Effector memory CD4-positive, alpha-beta T cell (primary cell): Measurements from ENCODE around the gene PSMB7.

Experiments
- DNase-seq, 3 donors: peaks; one replicate each; pipeline ENCODE4 v3.0.0-alpha.2; 2020
- H3K27ac ChIP-seq: 2 replicates; pipeline ENCODE4 v1.7.0; 2013; ENCODE audit warnings: mild to moderate bottlenecking, low read length, moderate library complexity; ENCODE audit not compliant: insufficient read depth, poor library complexity, severe bottlenecking
- H3K27me3 ChIP-seq: replicated peaks from 2 replicates; pipeline ENCODE4 v1.7.0; 2013; ENCODE audit warnings: mild to moderate bottlenecking, low read length; ENCODE audit not compliant: insufficient read depth, control insufficient read depth, poor library complexity, severe bottlenecking
- H3K36me3 ChIP-seq: 2 replicates; pipeline ENCODE4 v1.7.0; 2013; ENCODE audit warnings: mild to moderate bottlenecking, low read length, moderate library complexity; ENCODE audit not compliant: control insufficient read depth, insufficient read depth
- H3K4me1 ChIP-seq: 2 replicates; pipeline ENCODE4 v1.7.0; 2013; ENCODE audit warnings: low read length, mild to moderate bottlenecking; ENCODE audit not compliant: control insufficient read depth, insufficient read depth, poor library complexity, severe bottlenecking
- H3K4me3 ChIP-seq: 2 replicates; pipeline ENCODE4 v1.7.0; 2013; ENCODE audit warnings: low read length, low read depth, mild to moderate bottlenecking; ENCODE audit not compliant: insufficient read depth, poor library complexity, severe bottlenecking
- H3K9me3 ChIP-seq: 2 replicates; pipeline ENCODE4 v1.7.0; 2013; ENCODE audit warnings: mild to moderate bottlenecking, low read length, moderate library complexity; ENCODE audit not compliant: control insufficient read depth

Gene PSMB7

DNA sequence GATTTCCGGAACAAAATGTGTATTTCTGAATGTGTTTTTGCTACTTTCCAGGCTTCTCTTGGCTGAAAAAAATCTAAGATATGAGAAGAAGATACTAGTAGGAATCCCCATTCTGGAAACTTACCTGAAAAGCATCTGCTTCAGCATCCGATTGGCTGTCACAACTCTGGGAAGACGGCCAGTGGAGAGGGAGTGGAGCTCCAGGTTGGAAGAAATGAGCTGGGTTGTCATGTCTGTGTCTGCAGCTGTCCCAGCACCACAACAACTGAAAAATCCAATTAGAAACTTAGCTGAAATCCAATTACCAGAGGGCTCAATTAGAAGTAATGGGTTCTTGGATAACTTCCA is 3.0 kb downstream of the PSMB7 start:
- no peak overlapping the region for H3K27ac ChIP-seq

DNA sequence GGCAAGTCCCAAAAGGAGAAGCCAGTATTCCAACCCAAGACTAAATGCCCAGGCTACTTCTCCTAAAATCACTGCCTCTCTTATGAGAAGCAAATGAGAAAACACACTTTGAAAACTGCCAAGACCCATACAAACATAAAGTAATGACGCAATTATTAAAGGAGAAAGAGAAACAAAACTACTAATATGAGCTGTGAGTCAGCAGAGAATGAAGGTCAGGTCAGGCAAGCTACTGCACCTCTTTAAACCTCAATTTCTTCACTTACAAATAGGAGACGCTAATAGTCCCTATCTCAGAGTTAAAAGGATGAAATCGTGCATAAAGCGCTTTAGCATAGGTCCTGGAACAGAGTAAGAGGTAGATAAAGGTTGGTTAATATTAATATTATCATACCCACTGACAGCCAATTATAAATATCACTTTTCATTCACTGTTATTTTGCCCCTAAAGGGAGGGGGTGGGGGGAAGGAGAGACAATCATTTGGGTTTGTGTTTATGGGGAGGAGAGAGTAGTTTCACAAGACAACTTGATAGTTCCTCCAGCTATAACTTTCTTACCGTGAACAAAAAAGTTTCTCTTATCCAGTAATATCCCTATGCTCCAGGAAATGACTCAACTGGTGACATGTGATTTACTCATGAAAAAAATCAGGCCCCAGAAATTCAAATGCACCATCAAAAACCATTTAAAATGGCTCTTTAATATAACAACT is 3.6 kb downstream of the PSMB7 start:
- no peaks in the 10 kb centered on the region for H3K9me3 ChIP-seq
- DNase-seq: no peak
- H3K4me3 ChIP-seq: no peak overlapping the region
- H3K36me3 ChIP-seq: peaks cover 51% of the 10 kb centered on the region
- H3K27me3 ChIP-seq: no peaks in the 10 kb centered on the region
- peaks cover 7% of the 10 kb centered on the region for H3K4me1 ChIP-seq
- H3K27ac ChIP-seq: no peak overlapping the region

More for the DNA sequence above, 3.0 kb downstream of the PSMB7 start:
- no peak for DNase-seq
- no peaks in the 10 kb centered on the region for H3K9me3 ChIP-seq
- peaks cover 7% of the 10 kb centered on the region for H3K4me1 ChIP-seq
- no peak overlapping the region for H3K4me3 ChIP-seq
- no peaks in the 10 kb centered on the region for H3K27me3 ChIP-seq
- peaks cover 49% of the 10 kb centered on the region for H3K36me3 ChIP-seq

DNA sequence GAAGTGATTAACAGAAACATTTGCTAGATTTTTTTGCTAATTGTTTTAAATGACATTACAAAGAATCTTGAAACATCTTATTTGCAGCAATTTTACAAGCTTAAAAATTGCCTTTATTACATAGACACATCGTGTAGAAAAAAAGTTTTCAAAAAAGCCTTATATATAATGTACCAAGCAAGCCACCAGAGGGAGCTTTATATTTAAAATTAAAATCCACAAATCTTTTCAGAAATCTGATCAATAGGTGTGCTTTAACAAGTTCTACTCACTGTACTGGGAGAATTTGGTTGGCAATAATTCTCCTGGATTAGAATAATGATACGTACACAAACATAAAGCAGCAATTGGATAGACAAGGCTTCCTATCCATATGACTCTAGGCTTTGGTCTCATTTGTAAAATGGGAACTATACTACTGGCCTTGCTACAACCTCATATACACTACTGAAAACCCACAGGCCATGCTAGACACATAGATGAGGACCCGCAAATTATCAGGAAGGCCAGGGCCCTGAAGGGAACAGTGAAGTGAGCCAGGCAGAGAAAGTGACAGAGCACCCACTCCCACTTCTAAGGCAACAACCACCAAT is 4.8 kb downstream of the PSMB7 start:
- DNase-seq: no peak
- Histone ChIP-seq H3K4me3 (no peak overlapping the region), H3K27ac (no peak overlapping the region), H3K36me3 (peaks cover 62% of the 10 kb centered on the region), H3K27me3 (no peaks in the 10 kb centered on the region), H3K4me1 (peaks cover 7% of the 10 kb centered on the region), H3K9me3 (no peaks in the 10 kb centered on the region)

DNA sequence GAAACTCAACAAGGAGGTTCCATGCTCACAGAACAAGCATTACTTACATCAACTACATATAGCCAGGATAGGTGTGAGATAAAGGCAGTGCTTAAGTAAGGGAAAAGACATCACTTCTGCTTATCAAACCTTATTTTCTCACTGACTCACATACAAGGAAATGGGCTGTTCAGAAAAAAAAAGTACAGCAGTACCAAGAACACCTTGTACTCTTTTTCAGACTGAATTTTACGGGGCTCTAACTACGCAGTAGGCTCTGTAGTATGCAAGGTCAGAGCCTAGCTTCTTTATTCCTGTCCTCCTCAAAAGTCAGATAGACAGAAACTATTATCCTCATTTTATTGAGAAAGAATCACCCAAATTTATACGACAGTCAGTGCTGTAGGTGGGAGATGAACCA is 5.8 kb downstream of the PSMB7 start:
- no peak overlapping the region for H3K27ac ChIP-seq
- H3K9me3 ChIP-seq: no peaks in the 10 kb centered on the region
- no peak for DNase-seq
- no peaks in the 10 kb centered on the region for H3K27me3 ChIP-seq
- H3K4me1 ChIP-seq: peaks cover 1% of the 10 kb centered on the region
- peaks cover 69% of the 10 kb centered on the region for H3K36me3 ChIP-seq
- no peak overlapping the region for H3K4me3 ChIP-seq

DNA sequence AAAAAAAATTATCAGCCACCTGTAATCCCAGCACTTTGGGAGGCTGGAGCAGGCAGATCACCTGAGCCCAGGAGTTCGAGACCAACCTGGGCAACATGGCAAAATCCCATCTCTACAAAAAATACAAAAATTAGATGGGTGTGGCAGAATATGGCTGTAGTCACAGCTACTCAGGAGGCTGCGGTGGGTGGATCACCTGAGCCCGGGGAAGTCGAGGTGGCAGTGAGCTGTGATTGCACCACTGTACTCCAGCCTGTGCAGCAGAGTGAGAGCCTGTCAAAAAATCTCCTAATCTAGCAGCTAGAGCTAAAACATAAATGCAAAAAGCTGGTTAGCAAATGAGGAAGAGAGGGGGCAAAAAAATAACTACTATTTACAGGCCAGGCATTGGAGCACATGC is 12.0 kb downstream of the PSMB7 start:
- Histone ChIP-seq H3K36me3 (peaks cover 57% of the 10 kb centered on the region), H3K4me3 (no peak overlapping the region), H3K4me1 (no peaks in the 10 kb centered on the region), H3K27me3 (no peaks in the 10 kb centered on the region), H3K27ac (no peak overlapping the region), H3K9me3 (no peaks in the 10 kb centered on the region)
- DNase-seq: no peak

DNA sequence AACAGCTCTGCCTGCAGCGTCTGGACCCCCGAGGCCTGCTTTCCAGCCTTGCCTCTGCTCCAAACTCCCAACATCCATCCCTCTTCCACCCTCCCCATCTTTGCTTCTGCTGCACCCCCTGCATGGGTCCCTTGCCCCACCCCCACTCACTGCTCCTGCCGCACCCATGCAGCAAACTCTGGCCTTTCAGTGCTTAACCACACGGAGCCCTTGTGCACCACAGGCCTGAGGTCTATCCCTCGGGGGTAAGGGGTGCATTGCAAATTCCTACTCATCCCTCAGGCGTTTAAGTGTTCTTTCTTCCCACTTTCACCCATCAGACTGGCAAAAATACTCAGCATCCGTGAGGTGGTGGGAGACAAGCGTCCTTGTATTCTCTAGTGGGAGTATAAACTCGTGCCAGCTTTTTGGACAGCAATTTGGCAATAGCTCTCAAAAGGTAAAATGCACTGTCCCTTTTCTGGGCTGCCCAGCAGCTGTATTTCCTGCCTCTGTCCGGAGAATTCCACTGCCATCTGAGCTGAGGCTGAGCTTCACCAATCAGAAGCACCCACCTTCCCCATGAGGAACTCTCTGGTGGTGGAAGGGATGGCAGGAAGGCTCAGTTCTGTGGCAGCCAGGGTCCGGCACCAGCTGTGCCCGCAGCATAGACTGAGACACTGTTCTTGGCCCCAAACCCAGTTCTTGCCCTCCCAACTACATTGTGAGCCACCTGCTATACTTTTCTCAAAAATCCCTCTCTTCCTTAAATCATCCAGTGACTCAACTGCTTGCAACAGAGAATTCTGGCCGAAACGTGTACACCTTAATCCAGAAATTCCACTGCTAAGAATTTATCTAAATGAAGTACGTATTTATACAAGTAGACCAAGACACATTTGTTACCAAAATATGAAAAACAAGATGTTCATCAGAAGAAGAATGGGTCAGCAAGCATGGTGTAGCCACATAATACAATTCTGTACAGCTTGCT is 15.0 kb downstream of the PSMB7 start:
- no peak for DNase-seq
- no peaks in the 10 kb centered on the region for H3K27me3 ChIP-seq
- H3K4me1 ChIP-seq: no peaks in the 10 kb centered on the region
- H3K27ac ChIP-seq: no peak overlapping the region
- no peak overlapping the region for H3K4me3 ChIP-seq
- H3K9me3 ChIP-seq: no peaks in the 10 kb centered on the region
- H3K36me3 ChIP-seq: peaks cover 46% of the 10 kb centered on the region

DNA sequence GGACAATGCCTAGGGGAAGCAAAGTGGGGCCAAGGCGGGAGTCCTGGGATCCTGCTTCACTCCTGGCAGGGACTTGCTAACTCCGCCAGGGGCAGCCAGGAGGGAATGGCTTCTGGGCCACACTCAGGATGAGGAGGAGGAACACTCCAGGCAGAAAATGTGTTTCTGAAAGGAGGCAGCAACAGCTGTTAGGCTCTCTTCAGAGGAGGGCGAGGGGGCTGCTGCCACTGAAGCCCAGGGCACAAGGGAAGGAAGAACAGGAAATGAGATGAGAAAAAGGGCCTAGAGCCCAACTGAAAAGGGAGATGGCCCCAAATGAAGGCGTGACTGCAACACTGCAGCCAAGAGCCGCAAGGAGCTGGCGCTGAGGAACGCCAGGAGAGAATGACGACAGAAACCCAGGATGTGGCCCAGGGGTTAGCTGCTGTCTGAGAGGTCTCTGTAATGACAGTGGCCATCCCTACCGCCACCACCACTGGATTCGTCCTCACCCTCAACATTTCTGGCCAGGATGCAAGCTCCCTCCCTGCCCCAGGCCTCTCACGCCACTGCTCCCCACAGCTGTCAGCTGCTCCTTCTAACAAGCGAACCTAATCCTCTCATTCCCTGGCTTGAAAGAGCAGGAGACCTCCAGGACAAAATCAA is 15.8 kb downstream of the PSMB7 start:
- peaks cover 46% of the 10 kb centered on the region for H3K36me3 ChIP-seq

DNA sequence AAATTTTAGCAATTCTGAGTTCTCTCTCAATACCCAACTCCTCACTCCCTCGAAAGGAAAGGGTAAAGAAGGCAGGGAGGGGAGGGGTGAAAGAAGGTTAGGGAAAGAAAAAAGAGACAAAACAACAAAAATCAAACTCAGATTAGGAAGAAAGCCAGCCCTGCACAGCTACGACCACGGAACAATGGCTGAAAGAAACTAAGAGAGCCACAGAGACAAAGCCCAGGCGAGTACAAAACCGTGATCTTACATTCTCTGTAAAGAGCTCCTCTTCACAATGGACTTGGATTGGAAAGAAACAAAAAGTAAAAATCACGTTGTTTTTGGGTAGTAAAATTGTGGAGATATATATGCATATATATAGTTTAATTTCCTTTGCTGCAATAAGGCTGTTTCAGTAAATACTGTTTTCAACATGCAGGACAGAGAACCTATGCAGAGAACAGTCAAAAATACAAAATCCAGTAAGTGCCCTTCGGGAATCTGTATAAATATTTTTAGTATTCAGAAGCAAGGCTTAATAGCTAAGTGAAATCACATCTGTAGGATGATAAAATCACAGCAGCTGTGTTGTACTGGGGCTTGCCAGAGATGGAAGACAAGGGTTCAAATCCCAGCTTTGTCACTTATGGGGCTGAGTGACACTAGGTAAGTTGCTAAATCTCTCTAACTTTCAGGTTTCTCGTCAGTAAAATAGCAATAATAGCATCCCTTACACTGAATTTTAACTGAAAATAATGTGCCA is 16.9 kb downstream of the PSMB7 start:
- H3K4me1 ChIP-seq: no peaks in the 10 kb centered on the region
- no peak for DNase-seq
- H3K4me3 ChIP-seq: no peak overlapping the region
- H3K27ac ChIP-seq: no peak overlapping the region
- no peaks in the 10 kb centered on the region for H3K27me3 ChIP-seq
- H3K36me3 ChIP-seq: peaks cover 46% of the 10 kb centered on the region
- no peaks in the 10 kb centered on the region for H3K9me3 ChIP-seq

More for the DNA sequence above, 15.8 kb downstream of the PSMB7 start:
- Histone ChIP-seq H3K4me1 (no peaks in the 10 kb centered on the region), H3K27me3 (no peaks in the 10 kb centered on the region), H3K27ac (no peak overlapping the region), H3K9me3 (no peaks in the 10 kb centered on the region), H3K4me3 (no peak overlapping the region)
- no peak for DNase-seq

DNA sequence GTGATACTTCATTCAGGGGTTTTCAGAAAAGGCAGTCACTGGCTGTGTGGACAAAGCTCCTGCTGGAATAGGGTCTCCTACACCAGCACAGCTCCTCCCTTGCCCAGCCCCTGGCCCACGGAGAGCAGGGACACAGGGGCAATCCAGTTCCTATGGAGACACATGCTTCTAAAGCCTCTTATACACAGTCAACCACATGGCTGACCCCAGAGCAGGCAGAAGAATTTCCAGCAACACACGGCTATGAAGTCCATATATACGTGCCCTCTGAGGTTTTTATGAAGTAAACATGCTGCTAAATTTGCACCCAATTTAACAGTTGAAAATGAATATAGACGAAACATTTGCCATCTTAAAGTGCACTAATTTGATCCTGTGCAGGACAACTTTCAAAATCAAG is 19.4 kb downstream of the PSMB7 start:
- Histone ChIP-seq H3K9me3 (no peaks in the 10 kb centered on the region), H3K36me3 (peaks cover 39% of the 10 kb centered on the region), H3K4me3 (no peak overlapping the region), H3K4me1 (peaks cover 3% of the 10 kb centered on the region), H3K27me3 (no peaks in the 10 kb centered on the region), H3K27ac (no peak overlapping the region)
- DNase-seq: no peak
